Neuronal stem cell (in vitro differentiated cells): ENCODE data around the gene FRYL.

Source experiments
- DNase-seq: peaks from one replicate; pipeline ENCODE4 v3.0.0-alpha.2; 2013; ENCODE audit warnings: low spot score
- H2AFZ ChIP-seq: one replicate; pipeline ENCODE4 v1.6.1; 2013; ENCODE audit warnings: mild to moderate bottlenecking, low read length, inconsistent platforms
- H2AK5ac ChIP-seq: 2 replicates; pipeline ENCODE4 v1.6.1; 2013; ENCODE audit warnings: low read depth, mild to moderate bottlenecking, inconsistent platforms, low read length, moderate library complexity, mixed read lengths
- H2BK120ac ChIP-seq: 2 replicates; pipeline ENCODE4 v1.6.1; 2013; ENCODE audit warnings: low read depth, mild to moderate bottlenecking, inconsistent platforms, low read length, moderate library complexity, mixed read lengths
- H2BK12ac ChIP-seq: one replicate; pipeline ENCODE4 v1.6.1; 2013; ENCODE audit warnings: low read length, inconsistent platforms
- H2BK15ac ChIP-seq: 2 replicates; pipeline ENCODE4 v1.6.1; 2013; ENCODE audit warnings: mild to moderate bottlenecking, low read length, inconsistent platforms, mixed read lengths
- H2BK5ac ChIP-seq: one replicate; pipeline ENCODE4 v1.6.1; 2013; ENCODE audit warnings: inconsistent platforms, mild to moderate bottlenecking, low read length, moderate library complexity
- H3K14ac ChIP-seq: one replicate; pipeline ENCODE4 v1.6.1; 2013; ENCODE audit warnings: low read length, inconsistent platforms
- H3K18ac ChIP-seq: 2 replicates; pipeline ENCODE4 v1.6.1; 2013; ENCODE audit warnings: low read length, inconsistent platforms
- H3K23ac ChIP-seq: 2 replicates; pipeline ENCODE4 v1.6.1; 2013; ENCODE audit warnings: low read depth, mild to moderate bottlenecking, mixed read lengths, low read length, inconsistent platforms; ENCODE audit not compliant: poor library complexity
- H3K27ac ChIP-seq: replicated peaks from 3 replicates; pipeline ENCODE4 v1.5.1; 2013; ENCODE audit warnings: low read length, inconsistent platforms
- H3K27me3 ChIP-seq, 3 experiments: 2 replicates each; pipeline ENCODE4 v1.6.1; 2013; ENCODE audit warnings: low read length in 3 of 3, mild to moderate bottlenecking in 2 of 3, inconsistent platforms in 1 of 3, low read depth in 1 of 3, mixed read lengths in 1 of 3, moderate library complexity in 1 of 3; ENCODE audit not compliant: control insufficient read depth in 3 of 3, insufficient read depth in 3 of 3
- H3K36me3 ChIP-seq, 2 donors: replicated peaks in 1 of 2; 2 replicates each; pipeline ENCODE4 v1.6.1; 2013; ENCODE audit warnings: low read length in 2 of 2; ENCODE audit not compliant: control insufficient read depth in 2 of 2, insufficient read depth in 2 of 2
- H3K4ac ChIP-seq: 2 replicates; pipeline ENCODE4 v1.6.1; 2013; ENCODE audit warnings: inconsistent platforms, mild to moderate bottlenecking, low read length, moderate library complexity
- H3K4me1 ChIP-seq, 2 donors: 1 replicate in 1 of 2; 2 replicates in 1 of 2; pipeline ENCODE4 v1.6.1; 2013; ENCODE audit warnings: low read length in 2 of 2, low read depth in 1 of 2; ENCODE audit not compliant: control insufficient read depth in 2 of 2, insufficient read depth in 1 of 2
- H3K4me2 ChIP-seq: one replicate; pipeline ENCODE4 v1.6.1; 2013; ENCODE audit warnings: mild to moderate bottlenecking, low read length, inconsistent platforms; ENCODE audit not compliant: insufficient read depth, poor library complexity, severe bottlenecking
- H3K4me3 ChIP-seq, 2 donors: 2 replicates each; pipeline ENCODE4 v1.5.1; 2013; ENCODE audit warnings: low read length in 2 of 2, mild to moderate bottlenecking in 2 of 2, inconsistent platforms in 1 of 2, moderate library complexity in 1 of 2
- H3K79me1 ChIP-seq: one replicate; pipeline ENCODE4 v1.6.1; 2013; ENCODE audit warnings: low read depth, mild to moderate bottlenecking, inconsistent platforms, low read length, moderate library complexity
- H3K9ac ChIP-seq: one replicate; pipeline ENCODE4 v1.6.1; 2013; ENCODE audit warnings: mild to moderate bottlenecking, low read depth, low read length, inconsistent platforms; ENCODE audit not compliant: poor library complexity
- H3K9me3 ChIP-seq, 2 donors: replicated peaks in 1 of 2; 2 replicates each; pipeline versions ENCODE3 to v1.6.1; 2013; ENCODE audit warnings: low read length in 2 of 2, mild to moderate bottlenecking in 2 of 2, inconsistent platforms in 1 of 2, low read depth in 1 of 2, mixed read lengths in 1 of 2, moderate library complexity in 1 of 2; ENCODE audit not compliant: control insufficient read depth in 2 of 2, insufficient read depth in 1 of 2
- H4K8ac ChIP-seq: one replicate; pipeline ENCODE4 v1.6.1; 2013; ENCODE audit warnings: low read depth, mild to moderate bottlenecking, inconsistent platforms, low read length, moderate library complexity
- H4K91ac ChIP-seq: one replicate; pipeline ENCODE4 v1.6.1; 2013; ENCODE audit warnings: low read length, low read depth, mild to moderate bottlenecking, inconsistent platforms; ENCODE audit not compliant: poor library complexity
- WGBS, 2 donors: extraction: QIAGEN DNeasy Blood & Tissue Kit; methylation state at CpG; one replicate each; pipeline ENCODE4 v1.1.7; 2013; ENCODE audit warnings: missing lambda C conversion rate in 2 of 2, mixed read lengths in 1 of 2; ENCODE audit not compliant: insufficient read length in 2 of 2, insufficient replicate concordance in 1 of 2; ENCODE audit errors: extremely low coverage in 2 of 2; 5-methylcytosine and 5-hydroxymethylcytosine counted together

FRYL gene

DNA sequence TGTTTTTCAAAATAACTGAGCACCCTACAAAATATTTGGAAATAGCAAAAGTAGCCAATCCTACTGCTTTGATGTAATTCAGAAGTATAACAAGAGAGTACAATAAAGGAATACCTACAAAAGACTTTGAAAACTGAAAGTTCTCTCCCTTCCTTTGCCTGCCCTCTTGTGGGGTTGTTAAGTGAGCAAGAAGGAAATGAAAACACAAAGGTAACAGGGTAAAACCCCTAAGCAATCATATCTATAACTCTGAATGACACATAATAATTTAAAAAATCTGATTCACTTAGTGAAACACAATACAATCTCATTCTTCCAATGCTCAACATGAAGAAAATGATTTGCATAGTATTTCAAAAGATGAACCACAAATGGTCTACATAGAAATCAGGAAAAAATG lies 98.2 kb downstream of the FRYL start:
- DNase-seq, result no peak
- Histone ChIP-seq H3K23ac (no peak overlapping the region), H3K9me3 (no peaks in the 10 kb centered on the region), H2AFZ (no peak overlapping the region), H2AK5ac (no peak overlapping the region), H2BK12ac (no peak overlapping the region), H3K4me1 (peaks cover 0 to 5% of the 10 kb centered on the region in 2 donors), H2BK120ac (no peak overlapping the region), H3K18ac (no peak overlapping the region), H3K36me3 (no peaks in the 10 kb centered on the region), H3K79me1 (peaks cover 2% of the 10 kb centered on the region), H3K27me3 (no peaks in the 10 kb centered on the region), H2BK5ac (no peak overlapping the region), H3K9ac (no peak overlapping the region), H3K4me3 (no peak overlapping the region), H3K4ac (no peak overlapping the region), H2BK15ac (no peak overlapping the region), H4K8ac (no peak overlapping the region), H3K4me2 (no peak overlapping the region), H3K27ac (no peak overlapping the region), H4K91ac (no peak overlapping the region), H3K14ac (no peak overlapping the region)

DNA sequence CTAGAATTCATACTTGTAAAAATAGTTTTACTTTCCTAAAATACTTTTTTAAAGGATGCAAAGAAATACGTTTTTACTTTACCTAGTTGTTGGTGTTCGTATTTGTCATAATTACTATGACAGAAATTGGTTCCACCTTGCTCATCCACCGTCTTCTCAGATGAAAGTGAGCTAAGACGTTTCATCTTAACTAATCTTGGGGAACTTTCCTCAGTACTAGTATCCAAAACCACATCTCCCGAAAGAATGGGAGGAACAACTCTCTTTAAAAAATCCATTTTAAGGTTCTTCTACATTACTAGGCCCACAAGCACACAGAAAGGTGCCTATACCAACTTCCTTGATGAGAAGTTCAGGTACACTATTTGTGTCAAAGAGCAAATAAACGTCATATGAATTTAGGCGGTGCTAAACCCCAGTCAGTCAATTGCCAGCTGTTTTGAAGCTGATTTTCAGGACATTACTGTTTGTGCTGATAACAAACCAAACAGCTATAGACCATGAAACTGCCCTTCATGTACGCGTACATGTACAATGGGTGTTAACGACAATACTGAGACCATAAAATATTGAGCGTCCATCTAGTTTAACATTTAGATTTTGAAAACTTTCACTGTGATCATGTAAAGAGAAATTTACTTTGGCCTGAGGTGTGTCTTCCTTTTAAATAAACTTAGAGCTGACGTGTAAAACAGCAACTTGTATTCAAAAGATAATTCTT lies 99.1 kb downstream of the FRYL start:
- Histone ChIP-seq H3K4me1 (no peaks in the 10 kb centered on the region), H2BK12ac (no peak overlapping the region), H2BK15ac (no peak overlapping the region), H2BK5ac (no peak overlapping the region), H3K23ac (no peak overlapping the region), H3K4me3 (no peak overlapping the region), H4K8ac (no peak overlapping the region), H3K4me2 (no peak overlapping the region), H3K27me3 (no peaks in the 10 kb centered on the region), H2BK120ac (no peak overlapping the region), H3K18ac (no peak overlapping the region), H4K91ac (no peak overlapping the region), H3K9ac (no peak overlapping the region), H3K36me3 (no peaks in the 10 kb centered on the region), H3K79me1 (peaks cover 2% of the 10 kb centered on the region), H2AK5ac (no peak overlapping the region), H3K27ac (no peak overlapping the region), H3K4ac (no peak overlapping the region), H2AFZ (no peak overlapping the region), H3K14ac (no peak overlapping the region), H3K9me3 (no peaks in the 10 kb centered on the region)
- WGBS, 2 donors, result no CpG with 5 or more reads among the region's 12 CpGs
- DNase-seq, result no peak

GRCh38 chr4:48673537-48673936 lies 106.5 kb downstream of the FRYL start:
- Histone ChIP-seq H2BK120ac (no peak overlapping the region), H2AK5ac (no peak overlapping the region), H3K36me3 (no peaks in the 10 kb centered on the region), H4K91ac (no peak overlapping the region), H3K23ac (no peak overlapping the region), H3K14ac (no peak overlapping the region), H2AFZ (no peak overlapping the region), H2BK12ac (no peak overlapping the region), H3K4me3 (no peak overlapping the region), H3K9me3 (no peaks in the 10 kb centered on the region), H3K79me1 (no peaks in the 10 kb centered on the region), H2BK5ac (no peak overlapping the region), H3K27me3 (no peaks in the 10 kb centered on the region), H3K4ac (no peak overlapping the region), H3K4me1 (no peaks in the 10 kb centered on the region), H3K9ac (no peak overlapping the region), H4K8ac (no peak overlapping the region), H3K4me2 (no peak overlapping the region), H2BK15ac (no peak overlapping the region), H3K27ac (no peak overlapping the region), H3K18ac (no peak overlapping the region)
- no CpG with 5 or more reads among the region's 3 CpGs for WGBS, 2 donors
- DNase-seq, result no peak

DNA sequence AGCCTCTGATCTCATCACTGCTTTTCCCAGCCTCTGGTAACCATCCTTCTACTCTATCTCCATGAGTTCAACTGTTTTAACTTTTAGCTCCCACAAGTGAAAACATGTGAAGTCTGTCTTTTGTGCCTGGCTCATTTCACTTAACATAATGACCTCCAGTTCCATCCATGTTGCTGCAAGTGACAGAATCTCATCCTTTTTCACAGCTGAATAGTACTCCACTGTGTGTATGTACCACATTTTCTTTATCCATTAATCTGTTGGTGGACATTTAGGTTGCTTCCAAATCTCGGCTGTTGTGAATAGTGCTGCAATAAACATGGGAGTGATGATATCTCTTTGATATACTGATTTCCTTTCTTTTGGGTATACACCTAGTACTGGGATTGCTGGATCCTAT lies 109.5 kb downstream of the FRYL start:
- no CpG with 5 or more reads among the region's 1 CpG for WGBS, 2 donors
- Histone ChIP-seq H2BK15ac (no peak overlapping the region), H3K4me2 (no peak overlapping the region), H3K23ac (no peak overlapping the region), H3K79me1 (no peaks in the 10 kb centered on the region), H3K9ac (no peak overlapping the region), H3K27me3 (no peaks in the 10 kb centered on the region), H3K36me3 (no peaks in the 10 kb centered on the region), H3K4me1 (no peaks in the 10 kb centered on the region), H2AFZ (no peak overlapping the region), H3K4me3 (no peak overlapping the region), H3K27ac (no peak overlapping the region), H4K8ac (no peak overlapping the region), H2BK12ac (no peak overlapping the region), H3K9me3 (no peaks in the 10 kb centered on the region), H3K18ac (no peak overlapping the region), H2AK5ac (no peak overlapping the region), H3K14ac (no peak overlapping the region), H3K4ac (no peak overlapping the region), H2BK5ac (no peak overlapping the region), H4K91ac (no peak overlapping the region), H2BK120ac (no peak overlapping the region)
- DNase-seq, result no peak
